Measurements from ENCODE around the gene HDDC2. TPM values are rescaled to one million over a fixed set of nuclear protein-coding genes. Genes with fewer than 3 reads are reported as not detected.

The HDDC2 gene
- total and polyA plus RNA-seq, 5 donors: 83.0 to 157 (median 102) TPM

DNA sequence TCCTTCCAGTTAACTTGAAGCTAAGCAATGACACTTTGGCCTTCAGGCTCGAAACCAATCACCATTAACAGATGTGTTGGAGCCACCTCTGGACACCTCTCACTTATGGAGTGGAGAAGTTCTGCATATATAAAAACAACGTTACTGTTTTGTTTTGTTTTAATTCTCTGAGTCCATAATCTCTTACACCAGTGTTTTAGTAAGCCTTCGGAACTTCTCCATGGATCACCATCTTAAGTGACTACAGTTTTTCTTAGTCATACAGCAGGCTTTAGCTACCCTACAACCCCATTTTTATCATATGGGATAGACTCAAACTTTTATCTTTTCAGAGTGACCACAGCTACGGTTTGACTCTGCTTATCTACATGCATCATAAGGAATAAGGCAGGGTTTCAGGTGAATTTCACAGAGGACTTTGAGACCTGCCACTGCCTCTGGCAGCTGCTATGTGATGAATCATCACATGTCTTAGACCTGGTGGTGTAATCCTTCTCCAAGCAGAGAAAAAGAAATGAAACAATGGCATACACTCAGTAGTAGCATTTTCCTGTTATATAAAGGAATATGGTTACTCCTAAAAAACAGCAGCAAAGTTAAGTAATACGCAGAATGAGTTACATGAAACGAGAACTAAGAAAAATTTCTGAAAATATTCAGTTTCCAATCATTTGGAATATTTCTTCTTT is 5.5 kb upstream of the HDDC2 start:
- WGBS: 79% methylated on average over 6 of the region's 6 CpGs
- DNase-seq: no peak

DNA sequence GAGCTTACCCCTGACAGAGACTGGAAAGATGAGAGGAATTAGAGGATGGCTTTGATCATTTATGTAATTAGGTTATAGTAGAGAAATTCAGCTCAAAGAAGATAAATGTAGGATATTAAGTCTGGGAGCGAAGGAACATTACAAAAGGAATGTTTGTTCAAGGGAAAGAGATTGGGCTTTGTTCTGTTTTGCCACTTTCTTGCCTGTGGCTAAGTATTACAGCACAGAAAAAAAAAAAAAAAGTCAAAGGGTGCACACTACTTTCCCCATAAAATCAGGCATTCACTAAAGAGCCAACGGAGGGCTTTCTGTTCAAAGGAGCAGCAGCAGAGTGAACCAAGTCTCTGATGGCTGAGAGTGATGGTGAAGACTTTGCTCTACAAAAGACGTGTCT is 5.0 kb upstream of the HDDC2 start:
- intact Hi-C loops (cut with DNase I): loop anchor here in 2 of 4 donors (10.0 kb wide), 3 partner anchors 152 to 668 kb away; partner anchors contain the start of gene TPD52L1 (in 1 of the 2)
- H3K9me3 ChIP-seq (ENCODE audit: control insufficient read depth, low read length): no peaks in the 10 kb centered on the region
- no peak overlapping the region for H3K4me3 ChIP-seq (ENCODE audit: low read length)
- no peak overlapping the region for H3K27ac ChIP-seq (ENCODE audit: low read length)
- DNase-seq (no peak), ATAC-seq (no peak)
- 83% methylated on average over 3 of the region's 3 CpGs for WGBS
- H3K4me1 ChIP-seq (ENCODE audit: control insufficient read depth, insufficient read depth, low read length): no peaks in the 10 kb centered on the region
- no peaks in the 10 kb centered on the region for H3K27me3 ChIP-seq (ENCODE audit: control insufficient read depth, insufficient read depth)

More for the DNA sequence above, 5.5 kb upstream of the HDDC2 start:
- Histone ChIP-seq H3K27ac (ENCODE audit: low read length) (no peak overlapping the region), H3K9me3 (ENCODE audit: control insufficient read depth, low read length) (no peaks in the 10 kb centered on the region), H3K27me3 (ENCODE audit: control insufficient read depth, insufficient read depth) (no peaks in the 10 kb centered on the region), H3K4me3 (ENCODE audit: low read length) (no peak overlapping the region), H3K4me1 (ENCODE audit: control insufficient read depth, insufficient read depth, low read length) (no peaks in the 10 kb centered on the region)
- ATAC-seq: no peak
- intact Hi-C loops (cut with DNase I): loop anchor here in 2 of 4 donors (10.0 kb wide), 3 partner anchors 152 to 668 kb away; partner anchors contain the start of gene TPD52L1 (in 1 of the 2)

DNA sequence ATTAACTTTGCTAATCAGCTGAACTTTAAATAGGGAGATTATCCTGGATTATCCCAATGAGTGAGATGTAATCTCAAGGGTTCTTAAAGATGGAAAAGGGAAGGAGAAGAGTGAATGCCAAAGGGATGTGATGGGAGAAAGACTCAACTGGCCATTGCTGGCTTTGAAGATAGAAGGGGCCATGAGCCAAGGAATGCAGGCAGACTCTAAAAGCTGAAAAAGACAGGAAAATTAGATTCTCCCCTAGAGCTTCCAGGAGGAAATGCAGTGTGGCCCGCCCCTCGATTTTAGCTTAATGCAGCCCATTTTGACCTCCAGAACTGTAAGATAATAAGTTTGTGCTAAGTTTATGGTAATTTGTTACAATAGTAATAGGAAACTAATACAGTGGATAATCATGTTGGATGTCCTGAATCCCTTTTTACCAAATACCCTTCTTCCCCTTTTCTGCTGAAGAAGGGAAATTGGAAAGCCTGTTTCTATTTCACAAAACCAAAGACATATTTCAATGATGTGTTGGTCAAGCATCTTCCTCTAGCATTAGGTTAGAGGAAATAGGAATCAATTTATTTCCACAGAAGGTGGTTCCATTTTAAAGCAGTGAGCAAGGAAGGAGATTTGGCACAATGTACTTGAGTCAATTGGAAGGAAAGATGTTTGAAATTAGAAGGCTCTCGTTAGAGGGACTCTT is 3.3 kb upstream of the HDDC2 start:
- no peak overlapping the region for H3K4me3 ChIP-seq (ENCODE audit: low read length)
- H3K27me3 ChIP-seq (ENCODE audit: control insufficient read depth, insufficient read depth): no peaks in the 10 kb centered on the region
- H3K27ac ChIP-seq (ENCODE audit: low read length): no peak overlapping the region
- DNase-seq (no peak), ATAC-seq (no peak)
- WGBS: 88% methylated on average over 3 of the region's 3 CpGs
- no peaks in the 10 kb centered on the region for H3K4me1 ChIP-seq (ENCODE audit: control insufficient read depth, insufficient read depth, low read length)
- no peaks in the 10 kb centered on the region for H3K9me3 ChIP-seq (ENCODE audit: control insufficient read depth, low read length)
- intact Hi-C loops (cut with DNase I): loop anchor here in 2 of 4 donors (5.0 to 10.0 kb wide), 4 partner anchors 150 to 670 kb away; partner anchors contain the start of gene TPD52L1 (in 2 of the 2)

DNA sequence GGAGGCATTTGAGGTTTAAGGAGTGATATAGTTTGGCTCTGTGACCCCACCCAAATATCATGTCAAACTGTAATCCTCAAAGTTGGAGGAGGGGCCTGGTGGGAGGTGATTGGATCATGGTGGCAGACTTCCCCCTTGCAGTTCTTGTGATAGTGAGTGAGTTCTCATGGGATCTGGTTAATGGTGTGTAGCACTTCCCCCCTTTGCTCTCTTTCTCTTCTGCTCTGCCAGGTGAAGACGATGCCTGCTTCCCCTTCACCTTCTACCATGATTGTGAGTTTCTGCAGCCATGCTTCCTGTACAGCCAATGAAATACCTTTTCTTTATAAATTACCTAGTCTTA is 1.7 kb upstream of the HDDC2 start:
- Histone ChIP-seq H3K4me1 (ENCODE audit: control insufficient read depth, insufficient read depth, low read length) (no peaks in the 10 kb centered on the region), H3K4me3 (ENCODE audit: low read length) (no peak overlapping the region), H3K27ac (ENCODE audit: low read length) (no peak overlapping the region), H3K9me3 (ENCODE audit: control insufficient read depth, low read length) (no peaks in the 10 kb centered on the region), H3K27me3 (ENCODE audit: control insufficient read depth, insufficient read depth) (no peaks in the 10 kb centered on the region)
- DNase-seq: no peak
- intact Hi-C loops (cut with DNase I): loop anchor here in 2 of 4 donors (5.0 to 10.0 kb wide), 4 partner anchors 149 to 671 kb away; partner anchors contain the start of gene TPD52L1 (in 2 of the 2)
- 84% methylated on average over 1 of the region's 1 CpG for WGBS
- no peak for ATAC-seq

DNA sequence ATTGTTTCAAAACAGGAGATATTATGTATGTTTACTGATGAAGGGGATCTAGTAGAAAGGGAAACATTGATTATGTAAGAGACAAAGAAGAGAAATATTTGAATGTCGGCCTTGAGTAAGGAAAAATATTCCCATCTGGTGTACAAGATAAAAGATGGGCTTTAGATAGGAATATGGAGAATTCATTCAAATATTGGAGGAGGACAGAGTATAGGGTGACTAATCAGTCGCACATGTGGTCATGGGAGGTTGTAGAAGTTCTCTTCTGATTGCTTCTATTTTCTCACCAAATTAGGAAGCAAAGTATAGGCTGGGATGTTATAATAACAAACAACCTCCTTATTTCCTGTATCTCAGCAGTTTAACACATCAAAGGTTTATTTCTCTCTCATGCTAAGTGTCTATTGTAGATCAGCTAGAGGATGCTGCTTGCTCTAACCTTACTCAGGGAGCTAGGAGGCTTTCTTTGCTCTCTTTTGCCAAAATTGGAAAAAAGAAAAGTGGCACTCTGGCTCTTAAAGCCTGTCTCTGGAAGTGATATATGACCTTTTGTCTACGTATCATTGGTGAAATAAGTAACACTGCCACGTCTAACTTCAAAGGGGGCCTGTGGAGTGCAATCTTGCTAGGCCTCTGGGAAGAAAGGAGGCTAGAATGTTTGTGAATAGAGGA is 1.2 kb upstream of the HDDC2 start:
- H3K4me3 ChIP-seq (ENCODE audit: low read length): no peak overlapping the region
- no peaks in the 10 kb centered on the region for H3K9me3 ChIP-seq (ENCODE audit: control insufficient read depth, low read length)
- ATAC-seq: no peak
- H3K27me3 ChIP-seq (ENCODE audit: control insufficient read depth, insufficient read depth): no peaks in the 10 kb centered on the region
- no peak for DNase-seq
- H3K4me1 ChIP-seq (ENCODE audit: control insufficient read depth, insufficient read depth, low read length): no peaks in the 10 kb centered on the region
- H3K27ac ChIP-seq (ENCODE audit: low read length): no peak overlapping the region
- intact Hi-C loops (cut with DNase I): loop anchor here in 2 of 4 donors (5.0 to 10.0 kb wide), 4 partner anchors 148 to 672 kb away; partner anchors contain the start of gene TPD52L1 (in 2 of the 2)
- WGBS: 76% methylated on average over 4 of the region's 4 CpGs

DNA sequence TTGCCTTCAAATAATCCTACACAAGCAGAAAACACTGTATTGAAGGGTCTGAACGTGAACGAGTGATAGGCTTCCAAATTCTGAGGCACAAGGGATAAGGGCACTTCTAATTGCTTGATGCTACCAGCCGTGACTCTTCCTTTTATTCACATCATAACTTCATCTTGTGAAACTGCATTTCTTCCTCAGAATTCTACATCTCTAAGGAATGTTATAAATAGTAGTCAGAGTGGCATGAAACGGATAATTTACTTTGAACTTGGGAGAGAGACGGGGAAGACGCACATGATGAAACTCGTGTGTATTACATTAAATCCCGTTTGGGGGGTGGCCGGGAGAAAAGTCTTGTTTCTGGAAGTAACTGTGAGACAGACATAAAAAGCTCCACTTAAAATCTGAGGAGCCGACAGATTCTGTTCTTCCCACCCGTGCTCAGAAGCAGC is 754 bp downstream of the HDDC2 start:
- H3K27ac ChIP-seq (ENCODE audit: low read length): peak overlapping the region; percentile 61
- ATAC-seq: peak in 1 of 2 donors; percentile 2
- no peak for DNase-seq
- no peaks in the 10 kb centered on the region for H3K27me3 ChIP-seq (ENCODE audit: control insufficient read depth, insufficient read depth)
- intact Hi-C loops (cut with DNase I): loop anchor here in 2 of 4 donors (5.0 to 10.0 kb wide), 4 partner anchors 146 to 674 kb away; partner anchors contain the start of gene TPD52L1 (in 2 of the 2)
- no peaks in the 10 kb centered on the region for H3K9me3 ChIP-seq (ENCODE audit: control insufficient read depth, low read length)
- no peaks in the 10 kb centered on the region for H3K4me1 ChIP-seq (ENCODE audit: control insufficient read depth, insufficient read depth, low read length)
- 4% methylated on average over 11 of the region's 11 CpGs for WGBS
- H3K4me3 ChIP-seq (ENCODE audit: low read length): peak overlapping the region; percentile 56

DNA sequence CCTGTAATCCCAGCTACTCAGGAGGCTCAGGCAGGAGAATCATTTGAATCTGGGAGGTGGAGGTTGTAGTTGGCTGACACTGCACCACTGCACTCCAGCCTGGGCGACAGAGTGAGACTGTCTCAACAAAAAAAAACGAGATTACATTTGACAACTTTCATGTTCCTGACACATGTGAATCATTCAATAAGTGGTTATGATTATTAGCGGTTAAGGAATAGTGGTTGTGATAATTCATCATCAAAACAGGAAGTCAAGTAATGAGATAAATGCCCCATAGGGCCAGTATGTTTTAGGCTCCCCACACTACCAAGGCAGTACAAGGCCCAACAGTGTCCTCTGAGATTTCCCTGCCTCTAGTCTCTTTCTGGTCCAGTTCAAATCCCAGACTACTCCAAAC is 2.5 kb downstream of the HDDC2 start:
- no peak overlapping the region for H3K27ac ChIP-seq (ENCODE audit: low read length)
- ATAC-seq (no peak), DNase-seq (no peak)
- no peaks in the 10 kb centered on the region for H3K4me1 ChIP-seq (ENCODE audit: control insufficient read depth, insufficient read depth, low read length)
- H3K4me3 ChIP-seq (ENCODE audit: low read length): no peak overlapping the region
- no peaks in the 10 kb centered on the region for H3K27me3 ChIP-seq (ENCODE audit: control insufficient read depth, insufficient read depth)
- WGBS: 83% methylated on average over 3 of the region's 3 CpGs
- intact Hi-C loops (cut with DNase I): loop anchor here in 1 of 4 donors (10.0 kb wide), 1 partner anchor 144 kb away; the partner anchor contains the start of gene TPD52L1
- H3K9me3 ChIP-seq (ENCODE audit: control insufficient read depth, low read length): no peaks in the 10 kb centered on the region

DNA sequence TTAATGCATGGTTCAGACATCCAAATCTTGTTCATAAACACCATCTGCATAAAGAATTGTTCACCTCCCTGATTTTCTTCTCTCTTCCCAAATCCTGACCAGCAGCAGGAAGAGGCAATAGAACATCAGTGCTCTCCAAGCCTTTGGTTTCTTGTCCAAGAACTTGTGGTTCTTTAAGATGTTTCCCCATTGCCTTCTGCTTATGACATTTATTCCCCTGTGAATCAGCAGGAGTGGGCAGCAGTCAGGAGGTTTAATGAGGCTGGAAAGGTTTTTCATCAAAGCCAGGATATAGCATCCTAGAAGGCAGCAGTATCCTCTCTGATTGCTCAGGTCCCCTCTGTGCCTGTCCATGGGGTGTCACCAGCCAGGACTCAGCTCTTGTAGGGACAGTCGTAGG is 5.3 kb downstream of the HDDC2 start:
- ATAC-seq: no peak
- intact Hi-C loops (cut with DNase I): loop anchor here in 1 of 4 donors (10.0 kb wide), 1 partner anchor 142 kb away; the partner anchor contains the start of gene TPD52L1
- whole genome bisulfite sequencing: 93% methylated on average over 1 of the region's 1 CpG
- Histone ChIP-seq H3K27ac (ENCODE audit: low read length) (no peak overlapping the region), H3K4me1 (ENCODE audit: control insufficient read depth, insufficient read depth, low read length) (peaks cover 4% of the 10 kb centered on the region), H3K9me3 (ENCODE audit: control insufficient read depth, low read length) (no peaks in the 10 kb centered on the region), H3K27me3 (ENCODE audit: control insufficient read depth, insufficient read depth) (no peaks in the 10 kb centered on the region), H3K4me3 (ENCODE audit: low read length) (no peak overlapping the region)
- no peak for DNase-seq

DNA sequence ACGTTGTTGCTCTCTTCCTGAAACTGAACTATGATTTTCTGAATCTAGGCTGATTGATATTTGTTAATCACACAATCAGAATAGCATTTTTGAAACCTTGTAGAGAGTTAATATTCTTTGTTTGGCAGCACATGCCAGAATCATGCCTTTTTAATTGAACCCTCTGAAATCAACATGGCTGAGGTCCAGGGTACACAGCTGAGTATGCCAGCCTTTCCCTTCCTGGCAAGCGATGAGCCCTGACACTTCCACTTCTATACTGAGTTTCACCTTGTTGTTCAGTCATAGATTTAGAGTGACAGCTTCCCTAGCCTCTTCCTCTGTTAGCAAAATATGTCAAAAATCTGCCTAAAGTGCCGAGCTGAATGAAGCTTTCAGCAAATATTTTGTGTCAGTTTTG is 6.8 kb downstream of the HDDC2 start:
- DNase-seq (peak in 1 of 3 donors; percentile 52), ATAC-seq (peak; percentile 83 to 86)
- 58% methylated on average over 3 of the region's 3 CpGs for WGBS

DNA sequence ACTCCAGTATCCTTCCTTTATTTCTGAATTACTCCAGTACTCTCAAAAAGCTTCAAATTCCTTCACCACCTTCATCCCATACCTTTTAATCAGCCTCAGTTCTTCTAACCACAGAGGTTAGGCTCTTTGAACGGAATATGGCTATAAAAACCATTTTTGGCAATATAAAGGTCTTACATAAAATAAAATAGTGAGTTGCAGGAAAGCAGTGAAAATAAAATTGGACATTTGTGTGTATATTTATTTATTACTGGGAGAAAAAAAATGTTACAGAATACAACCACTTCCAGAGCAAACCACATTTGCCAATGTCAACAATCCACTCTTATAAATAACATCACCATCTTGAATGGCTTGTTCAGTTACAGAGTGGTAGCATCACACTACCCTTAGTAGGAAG is 7.7 kb downstream of the HDDC2 start:
- H3K4me3 ChIP-seq (ENCODE audit: low read length): no peak overlapping the region
- H3K27ac ChIP-seq (ENCODE audit: low read length): no peak overlapping the region
- H3K4me1 ChIP-seq (ENCODE audit: control insufficient read depth, insufficient read depth, low read length): peaks cover 4% of the 10 kb centered on the region
- intact Hi-C loops (cut with DNase I): loop anchor here in 1 of 4 donors (10.0 kb wide), 1 partner anchor 139 kb away; the partner anchor contains the start of gene TPD52L1
- H3K27me3 ChIP-seq (ENCODE audit: control insufficient read depth, insufficient read depth): no peaks in the 10 kb centered on the region
- no peaks in the 10 kb centered on the region for H3K9me3 ChIP-seq (ENCODE audit: control insufficient read depth, low read length)
- DNase-seq (no peak), ATAC-seq (no peak)
- WGBS: 94% methylated on average over 1 of the region's 1 CpG

More for the DNA sequence above, 6.8 kb downstream of the HDDC2 start:
- Histone ChIP-seq H3K4me1 (ENCODE audit: control insufficient read depth, insufficient read depth, low read length) (peaks cover 4% of the 10 kb centered on the region), H3K27ac (ENCODE audit: low read length) (no peak overlapping the region), H3K27me3 (ENCODE audit: control insufficient read depth, insufficient read depth) (no peaks in the 10 kb centered on the region), H3K4me3 (ENCODE audit: low read length) (no peak overlapping the region), H3K9me3 (ENCODE audit: control insufficient read depth, low read length) (no peaks in the 10 kb centered on the region)
- intact Hi-C loops (cut with DNase I): loop anchor here in 1 of 4 donors (10.0 kb wide), 1 partner anchor 140 kb away; the partner anchor contains the start of gene TPD52L1
